K562 (cell line): ENCODE data around the gene CPSF2. TPM values are rescaled to one million over a fixed set of nuclear protein-coding genes. Genes with fewer than 3 reads are reported as not detected.

Source experiments
- ATF1 ChIP-seq, 2 experiments: fragments of 450-650 bp in 1 of 2; IDR thresholded peaks; 2 replicates each; pipeline ENCODE4 v1.6.1; 2016; ENCODE audit warnings: missing compliant biosample characterization in 1 of 2, missing genetic modification characterization in 1 of 2
- FOS ChIP-seq: IDR thresholded peaks from 3 replicates; pipeline ENCODE4 v1.6.1; 2011; ENCODE audit not compliant: insufficient read length; ENCODE audit errors: extremely low read depth
- HCFC1 ChIP-seq: IDR thresholded peaks from 2 replicates; pipeline ENCODE4 v1.6.1; 2012; ENCODE audit warnings: low read depth, low read length, improper control_type of control experiment
- HMGN3 ChIP-seq: IDR thresholded peaks from 2 replicates; pipeline ENCODE4 v1.6.1; 2011; ENCODE audit warnings: borderline replicate concordance, low read depth, mild to moderate bottlenecking, mixed read lengths, low read length; ENCODE audit not compliant: insufficient read length; ENCODE audit errors: extremely low read depth
- NCOR1 ChIP-seq: fragments of 450-650 bp; IDR thresholded peaks from 2 replicates; pipeline ENCODE4 v1.6.1; 2016; ENCODE audit warnings: mild to moderate bottlenecking, moderate library complexity
- RBFOX2 ChIP-seq: fragments of 200-400 bp; formaldehyde crosslinking; IDR thresholded peaks from 2 replicates; pipeline ENCODE4 v1.6.1; 2017; ENCODE audit warnings: low read depth, mild to moderate bottlenecking, low read length, moderate library complexity
- SNIP1 ChIP-seq: fragments of 450-650 bp; IDR thresholded peaks from 2 replicates; pipeline ENCODE4 v1.7.1; 2017; ENCODE audit warnings: low read depth, mild to moderate bottlenecking
- SP1 ChIP-seq: sonication (generic); formaldehyde crosslinking; IDR thresholded peaks from 2 replicates; pipeline ENCODE4 v1.8.1; 2022; ENCODE audit warnings: mild to moderate bottlenecking, missing genetic modification reagents
- TAF1 ChIP-seq: IDR thresholded peaks from 2 replicates; pipeline ENCODE4 v1.6.1; 2011; ENCODE audit warnings: mild to moderate bottlenecking, low read length, moderate library complexity; ENCODE audit not compliant: insufficient read depth, control insufficient read depth, severe bottlenecking; ENCODE audit errors: extremely low read depth
- TAL1 ChIP-seq: fragments of 450-650 bp; IDR thresholded peaks from 2 replicates; pipeline ENCODE4 v1.6.1; 2016; ENCODE audit warnings: mild to moderate bottlenecking
- TBP ChIP-seq: optimal IDR thresholded peaks from 2 replicates; pipeline ENCODE3; 2011; ENCODE audit warnings: low read depth, low read length, improper control_type of control experiment
- ZNF124 ChIP-seq: sonication (generic); formaldehyde crosslinking; IDR thresholded peaks from 2 replicates; pipeline ENCODE4 v1.8.1; 2022; ENCODE audit warnings: missing genetic modification reagents
- ZNF354B ChIP-seq: fragments of 250-450 bp; sonication (Bioruptor Pico); IDR thresholded peaks from 2 replicates; pipeline ENCODE4 v1.4.0; 2020
- polyA plus RNA-seq, 8 experiments: library from polyadenylated mRNA; depleted of rRNA in 4 of 8; stranded (reverse) in 5 of 8; unstranded in 3 of 8; fragments of >200 nt; fragmentation: Nextera tagmentation in 2 of 8; fragmentation: Illumina TruSeq in 1 of 8; extraction: Ambion mirVana in 2 of 8; extraction: Trizol in 1 of 8; gene quantifications; 2 replicates each; pipeline versions ENCODE4 v1.2.1 to v1.2.3, GENCODE V29; 2011 to 2014; ENCODE audit warnings: inconsistent platforms in 1 of 8, missing spikeins in 1 of 8
- total RNA-seq, 7 experiments: library from RNA; depleted of rRNA in 6 of 7; stranded (reverse); fragments of >200 nt in 6 of 7; fragmentation: Illumina TruSeq in 2 of 7; extraction: Trizol in 2 of 7; gene quantifications; 2 replicates each; pipeline versions ENCODE4 v1.2.1 to v1.2.3, GENCODE V29; 2011 to 2021; ENCODE audit warnings: low replicate concordance in 1 of 7
- TF ChIP-seq, protein P1 (sequence below): sonication (generic); formaldehyde crosslinking; IDR thresholded peaks from 2 replicates; pipeline ENCODE4 v1.8.1; 2023; ENCODE audit warnings: mild to moderate bottlenecking, missing genetic modification reagents, moderate library complexity
- TF ChIP-seq, protein P2 (sequence below), 2 experiments: fragments of 450-650 bp; IDR thresholded peaks; 2 replicates each; pipeline ENCODE4 v1.6.1; 2016; ENCODE audit warnings: mild to moderate bottlenecking in 2 of 2, borderline replicate concordance in 1 of 2, low read depth in 1 of 2, moderate library complexity in 1 of 2
- TF ChIP-seq, protein P3 (sequence below): fragments of 250-450 bp; sonication (Bioruptor Pico); IDR thresholded peaks from 2 replicates; pipeline ENCODE4 v1.4.0; 2020; ENCODE audit warnings: borderline replicate concordance

Gene CPSF2
- total and polyA plus RNA-seq, 9 of the 15 experiments (the other 6 are each of a cell fraction or from before 2014, with no cell fraction given) = 20.8 to 71.3 (median 49.0) TPM

DNA sequence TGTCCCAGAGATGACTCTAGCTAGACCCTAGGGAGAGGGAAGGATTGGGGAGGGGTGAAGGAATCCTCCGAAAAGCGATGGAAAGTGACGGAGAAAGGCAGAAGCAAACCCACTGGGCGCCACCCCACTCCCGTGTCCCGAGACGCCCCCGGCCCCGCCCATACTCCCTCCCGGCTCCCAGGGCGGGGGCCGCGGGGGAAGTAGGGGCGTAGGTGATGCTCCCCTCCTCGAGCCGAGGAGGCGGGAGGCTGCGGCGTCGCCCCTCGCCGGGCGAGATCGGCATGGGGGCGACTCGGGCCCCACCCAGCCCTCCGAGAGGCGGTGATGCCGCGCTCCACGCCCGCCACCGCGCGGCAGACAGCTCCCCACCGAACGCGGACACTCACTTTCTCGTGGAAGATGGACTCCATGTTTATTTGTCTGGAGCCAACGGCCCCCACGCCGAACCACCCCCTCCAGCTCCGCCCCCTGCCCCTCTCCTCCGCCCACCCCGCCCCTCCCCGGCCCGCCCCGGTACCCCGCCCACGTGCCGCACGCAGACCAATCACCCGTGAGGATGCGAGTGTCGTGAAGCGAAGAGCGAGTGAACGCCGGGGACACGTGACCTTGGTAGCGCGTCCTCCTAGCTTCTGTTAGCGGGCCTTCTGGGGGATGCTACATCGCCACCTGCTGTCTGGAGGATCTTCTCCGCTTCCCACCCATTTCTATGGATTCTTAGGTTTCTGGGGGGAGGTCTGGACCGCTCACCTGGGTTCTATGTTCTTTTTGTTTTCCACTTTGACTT is 15.4 kb upstream of the CPSF2 start, which contains the start of gene ATXN3 (continued):
- TF ChIP-seq, protein P1, sequence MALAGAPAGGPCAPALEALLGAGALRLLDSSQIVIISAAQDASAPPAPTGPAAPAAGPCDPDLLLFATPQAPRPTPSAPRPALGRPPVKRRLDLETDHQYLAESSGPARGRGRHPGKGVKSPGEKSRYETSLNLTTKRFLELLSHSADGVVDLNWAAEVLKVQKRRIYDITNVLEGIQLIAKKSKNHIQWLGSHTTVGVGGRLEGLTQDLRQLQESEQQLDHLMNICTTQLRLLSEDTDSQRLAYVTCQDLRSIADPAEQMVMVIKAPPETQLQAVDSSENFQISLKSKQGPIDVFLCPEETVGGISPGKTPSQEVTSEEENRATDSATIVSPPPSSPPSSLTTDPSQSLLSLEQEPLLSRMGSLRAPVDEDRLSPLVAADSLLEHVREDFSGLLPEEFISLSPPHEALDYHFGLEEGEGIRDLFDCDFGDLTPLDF (CRISPR knock-in tag) = no peak
- TF ChIP-seq, protein P2, sequence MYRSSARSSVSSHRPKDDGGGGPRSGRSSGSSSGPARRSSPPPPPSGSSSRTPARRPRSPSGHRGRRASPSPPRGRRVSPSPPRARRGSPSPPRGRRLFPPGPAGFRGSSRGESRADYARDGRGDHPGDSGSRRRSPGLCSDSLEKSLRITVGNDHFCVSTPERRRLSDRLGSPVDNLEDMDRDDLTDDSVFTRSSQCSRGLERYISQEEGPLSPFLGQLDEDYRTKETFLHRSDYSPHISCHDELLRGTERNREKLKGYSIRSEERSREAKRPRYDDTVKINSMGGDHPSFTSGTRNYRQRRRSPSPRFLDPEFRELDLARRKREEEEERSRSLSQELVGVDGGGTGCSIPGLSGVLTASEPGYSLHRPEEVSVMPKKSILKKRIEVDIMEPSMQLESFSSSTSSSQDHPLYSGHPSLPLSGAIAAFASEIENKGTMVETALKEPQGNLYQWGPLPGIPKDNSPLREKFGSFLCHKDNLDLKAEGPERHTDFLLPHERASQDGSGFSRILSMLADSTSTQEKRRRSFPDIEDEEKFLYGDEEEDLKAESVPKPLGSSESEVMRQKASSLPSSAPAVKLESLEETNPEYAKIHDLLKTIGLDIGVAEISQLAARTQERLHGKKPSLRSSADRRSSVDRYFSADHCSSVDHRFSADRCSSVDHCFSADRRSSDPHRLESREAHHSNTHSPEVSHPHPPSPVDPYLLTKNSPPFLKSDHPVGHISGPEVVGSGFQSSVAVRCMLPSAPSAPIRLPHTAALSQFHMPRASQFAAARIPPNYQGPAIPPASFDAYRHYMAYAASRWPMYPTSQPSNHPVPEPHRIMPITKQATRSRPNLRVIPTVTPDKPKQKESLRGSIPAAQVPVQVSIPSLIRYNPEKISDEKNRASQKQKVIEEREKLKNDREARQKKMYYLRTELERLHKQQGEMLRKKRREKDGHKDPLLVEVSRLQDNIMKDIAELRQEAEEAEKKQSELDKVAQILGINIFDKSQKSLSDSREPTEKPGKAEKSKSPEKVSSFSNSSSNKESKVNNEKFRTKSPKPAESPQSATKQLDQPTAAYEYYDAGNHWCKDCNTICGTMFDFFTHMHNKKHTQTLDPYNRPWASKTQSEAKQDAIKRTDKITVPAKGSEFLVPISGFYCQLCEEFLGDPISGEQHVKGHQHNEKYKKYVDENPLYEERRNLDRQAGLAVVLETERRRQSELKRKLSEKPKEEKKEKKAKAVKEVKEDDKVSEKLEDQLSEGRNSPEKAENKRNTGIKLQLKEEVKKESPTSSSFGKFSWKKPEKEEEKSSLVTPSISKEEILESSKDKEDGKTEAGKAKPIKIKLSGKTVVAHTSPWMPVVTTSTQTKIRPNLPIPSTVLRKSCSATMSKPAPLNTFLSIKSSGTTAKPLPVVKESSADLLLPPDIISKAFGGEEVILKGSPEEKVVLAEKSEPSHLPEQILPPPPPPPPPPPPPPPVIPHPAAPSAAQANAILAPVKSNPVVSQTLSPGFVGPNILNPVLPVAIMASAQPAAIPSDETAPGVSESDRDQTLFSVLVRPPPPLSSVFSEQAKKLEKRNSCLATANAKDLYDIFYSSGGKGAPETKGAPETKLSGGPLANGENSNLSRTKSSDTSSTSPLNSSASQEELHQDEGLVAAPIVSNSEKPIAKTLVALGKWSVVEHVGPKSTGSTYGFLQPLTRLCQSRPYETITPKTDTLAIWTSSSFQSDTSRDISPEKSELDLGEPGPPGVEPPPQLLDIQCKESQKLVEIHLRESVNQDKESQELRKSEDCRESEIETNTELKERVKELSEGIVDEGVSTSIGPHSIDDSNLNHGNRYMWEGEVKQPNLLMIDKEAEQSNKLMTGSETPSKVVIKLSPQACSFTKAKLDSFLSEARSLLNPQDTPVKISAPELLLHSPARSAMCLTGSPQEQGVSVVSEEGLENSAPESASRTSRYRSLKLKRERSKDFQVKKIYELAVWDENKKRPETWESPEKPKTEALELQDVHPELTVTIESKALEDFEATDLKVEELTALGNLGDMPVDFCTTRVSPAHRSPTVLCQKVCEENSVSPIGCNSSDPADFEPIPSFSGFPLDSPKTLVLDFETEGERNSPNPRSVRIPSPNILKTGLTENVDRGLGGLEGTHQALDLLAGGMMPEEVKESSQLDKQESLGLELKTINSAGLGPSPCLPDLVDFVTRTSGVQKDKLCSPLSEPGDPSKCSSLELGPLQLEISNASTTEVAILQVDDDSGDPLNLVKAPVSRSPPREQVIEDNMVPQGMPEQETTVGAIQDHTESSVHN (IDR thresholded peaks at IDR 0.05; ENCODE audit: borderline replicate concordance in 1 of 2, low read depth in 1 of 2) = no peak
- TF ChIP-seq HCFC1 (0 out of 2 replicates have a peak, but pooled peaks have one; percentile 42), NCOR1 (no peak; the same call in 1 of the 2 replicates), ZNF124 (no peak), FOS (peak; percentile 48), SP1 (CRISPR knock-in tag) (peak; percentile 6; the same call in 1 of the 2 replicates), TAL1 (no peak), ATF1 (CRISPR knock-in tag; IDR thresholded peaks at IDR 0.05) (no peak), ATF1 (tag; IDR thresholded peaks at IDR 0.05) (peak; percentile 46; the same call in 1 of the 2 replicates), TBP (peak; percentile 64), TAF1 (no peak), SNIP1 (peak; percentile 73; the same call in 1 of the 2 replicates), ZNF354B (CRISPR knock-in tag) (no peak), HMGN3 (peak; percentile 86), RBFOX2 (peak; percentile 84)
- TF ChIP-seq, protein P3, sequence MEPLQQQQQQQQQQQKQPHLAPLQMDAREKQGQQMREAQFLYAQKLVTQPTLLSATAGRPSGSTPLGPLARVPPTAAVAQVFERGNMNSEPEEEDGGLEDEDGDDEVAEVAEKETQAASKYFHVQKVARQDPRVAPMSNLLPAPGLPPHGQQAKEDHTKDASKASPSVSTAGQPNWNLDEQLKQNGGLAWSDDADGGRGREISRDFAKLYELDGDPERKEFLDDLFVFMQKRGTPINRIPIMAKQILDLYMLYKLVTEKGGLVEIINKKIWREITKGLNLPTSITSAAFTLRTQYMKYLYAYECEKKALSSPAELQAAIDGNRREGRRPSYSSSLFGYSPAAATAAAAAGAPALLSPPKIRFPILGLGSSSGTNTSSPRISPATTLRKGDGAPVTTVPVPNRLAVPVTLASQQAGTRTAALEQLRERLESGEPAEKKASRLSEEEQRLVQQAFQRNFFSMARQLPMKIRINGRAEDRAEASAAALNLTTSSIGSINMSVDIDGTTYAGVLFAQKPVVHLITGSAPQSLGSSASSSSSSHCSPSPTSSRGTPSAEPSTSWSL = no peak
